Astrocyte (in vitro differentiated cells and primary cell): ENCODE results near the gene PTGIS.

Experiments
- CTCF ChIP-seq: IDR thresholded peaks from 2 replicates; pipeline ENCODE4 v1.5.1; 2011; ENCODE audit warnings: low read depth, mild to moderate bottlenecking, inconsistent platforms, low read length, moderate library complexity; ENCODE audit not compliant: insufficient read depth
- EZH2 ChIP-seq: IDR thresholded peaks from 2 replicates; pipeline ENCODE4 v1.6.1; 2012; ENCODE audit warnings: mild to moderate bottlenecking, low read length, inconsistent platforms; ENCODE audit not compliant: insufficient read depth

GRCh38 chr20:49518576-49518975 is 49.4 kb downstream of the PTGIS start:
- TF ChIP-seq CTCF (no peak), EZH2 (no peak)
